Adrenal gland (tissue), 12 donors: ENCODE results near the gene TNS3. TPM values are rescaled to one million over a fixed set of nuclear protein-coding genes. Genes with fewer than 3 reads are reported as not detected.

Source experiments
- DNase-seq, 7 donors: peaks; one replicate each; pipeline ENCODE4 v3.0.0-alpha.2; 2019 to 2020
- H3K27ac ChIP-seq, 5 donors: fragments of 200-600 bp; sonication (generic) in 4 of 5; 1 replicate in 3 of 5; 2 replicates in 2 of 5; pipeline versions ENCODE4 v1.5.1 to v1.8.0; 2016 to 2020; ENCODE audit warnings: mild to moderate bottlenecking in 1 of 5
- H3K27me3 ChIP-seq: fragments of 200-600 bp; 2 replicates; pipeline ENCODE4 v1.8.0; 2021
- H3K36me3 ChIP-seq, 2 donors: fragments of 200-600 bp; replicated peaks in 1 of 2; 1 replicate in 1 of 2; 2 replicates in 1 of 2; pipeline versions ENCODE4 v1.5.1 to v1.8.0; 2018 to 2022
- H3K4me1 ChIP-seq, 2 donors: fragments of 200-600 bp; replicated peaks in 1 of 2; 1 replicate in 1 of 2; 2 replicates in 1 of 2; pipeline versions ENCODE4 v1.5.1 to v1.8.0; 2018 to 2021
- H3K4me3 ChIP-seq, 4 donors: fragments of 200-600 bp; sonication (generic) in 3 of 4; one replicate each; pipeline ENCODE4 v1.5.1; 2016 to 2018
- H3K9me3 ChIP-seq, 3 donors: fragments of 200-600 bp; sonication (generic) in 1 of 3; replicated peaks in 1 of 3; 1 replicate in 2 of 3; 2 replicates in 1 of 3; pipeline versions ENCODE4 v1.5.1 to v1.8.0; 2016 to 2021
- POLR2A ChIP-seq, 2 donors: fragments of 450-650 bp; IDR thresholded peaks; one replicate each; pipeline ENCODE4 v1.6.1; 2017; ENCODE audit warnings: antibody characterized with exemption in 2 of 2, mild to moderate bottlenecking in 2 of 2, moderate library complexity in 1 of 2
- WGBS, 4 donors: extraction: QIAGEN DNeasy Blood & Tissue Kit in 2 of 4; methylation state at CpG; one replicate each; pipeline versions ENCODE4 v1.1.5 to v1.1.7; 2013 to 2017; 5-methylcytosine and 5-hydroxymethylcytosine counted together
- intact Hi-C, 2 donors: fragments of 100-400 bp; cut with DNase I; formaldehyde crosslinking; loops; one replicate each; pipeline versions ENCODE4 v1.14.1 to v1.15.0; 2022 to 2023
- polyA plus RNA-seq, 3 donors: library from polyadenylated mRNA; stranded (reverse); fragments of 200-250 nt in 2 of 3; fragments of 350-450 nt in 1 of 3; fragmentation: Illumina TruSeq in 1 of 3; extraction: RNeasy Lipid Tissue Mini Kit (QIAGEN cat#74804) in 1 of 3; gene quantifications; one replicate each; pipeline ENCODE4 v1.2.3, GENCODE V29; 2013 to 2014
- total RNA-seq, 9 donors: library from RNA; depleted of rRNA in 4 of 9; stranded (reverse); fragments of >200 nt in 4 of 9; fragments of 120-200 nt in 1 of 9; fragmentation: NEBNext Ultra II Directional in 1 of 9; extraction: Animal tissue kit (Norgen Biotek cat#: 25700) in 1 of 9; gene quantifications; one replicate each; pipeline versions ENCODE4 v1.1.0 to v1.2.4, GENCODE V29; 2013 to 2023
- TF ChIP-seq, protein P1 (sequence below), 6 experiments: fragments of 450-650 bp in 4 of 6; fragments of 200-600 bp in 2 of 6; sonication (generic) in 1 of 6; IDR thresholded peaks; 1 replicate in 5 of 6; 2 replicates in 1 of 6; pipeline versions ENCODE4 v1.5.1 to v1.8.0; 2016 to 2021; ENCODE audit warnings: antibody characterized with exemption in 6 of 6, mild to moderate bottlenecking in 2 of 6, moderate library complexity in 1 of 6
- donor health status: healthy with polysubstance abuse.
- donor health status: Bipolar disorder and iron deficiency.
- donor health status: DM: yes; HTN: yes; CAD: no.
- donor health status: DM: no; HTN: no; CAD: no.
- donor health status: DM: no; HTN: no; CAD: no.
- donor health status: DM: yes; HTN: yes; CAD: no.

Gene TNS3
- total and polyA plus RNA-seq, 12 donors = 21.0 to 188 (median 99.8) TPM

DNA sequence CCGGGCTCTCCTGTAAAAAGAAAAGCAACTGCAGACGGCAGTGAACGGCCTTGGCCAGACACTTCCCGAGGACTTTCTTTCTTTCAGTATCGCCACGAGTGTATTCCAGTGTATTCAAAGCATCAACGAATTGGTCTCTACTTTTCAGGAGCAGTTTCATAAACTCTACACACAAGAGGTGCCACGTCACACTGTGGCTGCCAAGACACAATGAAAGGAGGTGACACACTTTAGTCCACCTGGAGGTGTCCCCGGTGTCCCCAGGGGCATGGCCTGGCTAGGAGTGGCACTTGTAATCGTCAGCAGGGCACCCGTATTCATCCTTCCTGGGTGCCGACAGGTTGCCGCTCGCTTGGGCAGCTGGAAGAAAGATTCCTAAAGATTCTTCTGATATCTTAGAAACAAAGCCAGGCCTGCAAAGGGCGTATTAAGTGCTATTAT lies 5.0 kb downstream of the TNS3 start:
- WGBS, 4 donors = 18 to 31% (median 24%) methylated on average over 14 to 15 of the region's 15 CpGs
- Histone ChIP-seq H3K27ac (peak overlapping the region; percentile 34 to 91 (median 81)), H3K4me1 (peaks cover 62 to 85% of the 10 kb centered on the region in 2 donors), H3K36me3 (no peaks in the 10 kb centered on the region), H3K9me3 (no peaks in the 10 kb centered on the region), H3K4me3 (peak overlapping the region in 1 of 4 donors; percentile 2), H3K27me3 (no peaks in the 10 kb centered on the region)
- TF ChIP-seq POLR2A (IDR thresholded peaks at IDR 0.05) = no peak
- intact Hi-C loops = loop anchor here (10.0 kb wide), 3 partner anchors 102 to 142 kb away; no protein-coding TSS in a partner anchor
- DNase-seq = peak in 5 of 7 donors; percentile 71 to 90 (median 81)

- DNase-seq = peak in 2 of 7 donors; percentile 45 to 69
- WGBS, 4 donors = 50 to 58% (median 53%) methylated on average over 11 to 13 of the region's 13 CpGs
These were observed 5.7 kb downstream of the TNS3 start for GRCh38 chr7:47576031-47576865.

DNA sequence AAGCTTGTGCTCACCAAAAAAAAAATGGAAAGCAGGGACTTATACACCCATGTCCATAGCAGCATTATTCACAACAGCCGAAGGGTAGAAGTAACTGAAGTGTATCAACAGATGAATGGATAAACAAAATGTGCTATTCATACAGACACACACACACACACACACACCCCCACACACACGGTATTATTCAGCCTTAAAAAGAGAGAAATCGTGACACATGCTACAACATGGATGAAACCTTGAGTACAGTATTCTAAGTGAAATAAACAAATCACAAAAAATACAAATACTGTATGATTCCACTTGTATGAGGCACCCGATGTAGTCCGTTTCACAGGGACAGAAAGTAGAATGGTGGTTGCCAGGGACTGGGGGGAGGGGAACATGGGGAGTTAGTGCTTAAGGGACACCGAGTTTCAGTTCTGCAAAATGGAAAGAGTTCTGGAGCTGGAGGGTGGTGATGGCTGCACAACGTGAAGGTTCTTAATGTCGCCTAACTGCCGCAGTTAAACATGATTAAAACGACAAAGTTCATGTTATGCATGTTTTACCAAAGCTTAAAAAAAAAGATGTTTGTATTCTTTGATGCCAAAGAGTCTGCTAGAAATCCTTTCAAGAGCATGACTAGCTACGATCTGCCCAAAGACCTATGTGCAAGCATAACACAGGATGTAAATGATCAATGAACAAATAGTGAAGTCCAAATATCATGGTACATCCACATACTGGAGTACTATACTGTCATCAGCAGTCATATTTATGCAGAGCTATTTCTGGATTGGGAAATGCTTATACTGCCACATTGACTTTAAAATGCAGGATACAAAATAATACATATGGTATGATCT lies 7.2 kb downstream of the TNS3 start:
- Histone ChIP-seq H3K4me3 (no peak overlapping the region), H3K27me3 (no peaks in the 10 kb centered on the region), H3K9me3 (no peaks in the 10 kb centered on the region), H3K27ac (peak overlapping the region; percentile 21 to 95 (median 94)), H3K4me1 (peaks cover 69 to 100% of the 10 kb centered on the region in 2 donors), H3K36me3 (no peaks in the 10 kb centered on the region)
- DNase-seq = peak in 4 of 7 donors; percentile 59 to 76 (median 62)
- intact Hi-C loops = loop anchor here (10.0 kb wide), 3 partner anchors 100 to 140 kb away; no protein-coding TSS in a partner anchor
- TF ChIP-seq, protein P1, sequence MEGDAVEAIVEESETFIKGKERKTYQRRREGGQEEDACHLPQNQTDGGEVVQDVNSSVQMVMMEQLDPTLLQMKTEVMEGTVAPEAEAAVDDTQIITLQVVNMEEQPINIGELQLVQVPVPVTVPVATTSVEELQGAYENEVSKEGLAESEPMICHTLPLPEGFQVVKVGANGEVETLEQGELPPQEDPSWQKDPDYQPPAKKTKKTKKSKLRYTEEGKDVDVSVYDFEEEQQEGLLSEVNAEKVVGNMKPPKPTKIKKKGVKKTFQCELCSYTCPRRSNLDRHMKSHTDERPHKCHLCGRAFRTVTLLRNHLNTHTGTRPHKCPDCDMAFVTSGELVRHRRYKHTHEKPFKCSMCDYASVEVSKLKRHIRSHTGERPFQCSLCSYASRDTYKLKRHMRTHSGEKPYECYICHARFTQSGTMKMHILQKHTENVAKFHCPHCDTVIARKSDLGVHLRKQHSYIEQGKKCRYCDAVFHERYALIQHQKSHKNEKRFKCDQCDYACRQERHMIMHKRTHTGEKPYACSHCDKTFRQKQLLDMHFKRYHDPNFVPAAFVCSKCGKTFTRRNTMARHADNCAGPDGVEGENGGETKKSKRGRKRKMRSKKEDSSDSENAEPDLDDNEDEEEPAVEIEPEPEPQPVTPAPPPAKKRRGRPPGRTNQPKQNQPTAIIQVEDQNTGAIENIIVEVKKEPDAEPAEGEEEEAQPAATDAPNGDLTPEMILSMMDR (IDR thresholded peaks at IDR 0.05) = no peak
- TF ChIP-seq POLR2A (IDR thresholded peaks at IDR 0.05) = no peak
- 58 to 71% (median 63%) methylated on average over 11 of the region's 11 CpGs for WGBS, 4 donors

More at GRCh38 chr7:47576031-47576865, 5.7 kb downstream of the TNS3 start:
- no peaks in the 10 kb centered on the region for H3K9me3 ChIP-seq
- H3K4me3 ChIP-seq = peak overlapping the region in 1 of 4 donors; percentile 2
- intact Hi-C loops = loop anchor here (10.0 kb wide), 3 partner anchors 101 to 141 kb away; no protein-coding TSS in a partner anchor
- H3K4me1 ChIP-seq = peaks cover 67 to 91% of the 10 kb centered on the region in 2 donors
- no peaks in the 10 kb centered on the region for H3K27me3 ChIP-seq
- H3K36me3 ChIP-seq = no peaks in the 10 kb centered on the region
- TF ChIP-seq, protein P1 (IDR thresholded peaks at IDR 0.05) = no peak
- peak overlapping the region in 4 of 5 donors; percentile 79 to 91 (median 84) for H3K27ac ChIP-seq

DNA sequence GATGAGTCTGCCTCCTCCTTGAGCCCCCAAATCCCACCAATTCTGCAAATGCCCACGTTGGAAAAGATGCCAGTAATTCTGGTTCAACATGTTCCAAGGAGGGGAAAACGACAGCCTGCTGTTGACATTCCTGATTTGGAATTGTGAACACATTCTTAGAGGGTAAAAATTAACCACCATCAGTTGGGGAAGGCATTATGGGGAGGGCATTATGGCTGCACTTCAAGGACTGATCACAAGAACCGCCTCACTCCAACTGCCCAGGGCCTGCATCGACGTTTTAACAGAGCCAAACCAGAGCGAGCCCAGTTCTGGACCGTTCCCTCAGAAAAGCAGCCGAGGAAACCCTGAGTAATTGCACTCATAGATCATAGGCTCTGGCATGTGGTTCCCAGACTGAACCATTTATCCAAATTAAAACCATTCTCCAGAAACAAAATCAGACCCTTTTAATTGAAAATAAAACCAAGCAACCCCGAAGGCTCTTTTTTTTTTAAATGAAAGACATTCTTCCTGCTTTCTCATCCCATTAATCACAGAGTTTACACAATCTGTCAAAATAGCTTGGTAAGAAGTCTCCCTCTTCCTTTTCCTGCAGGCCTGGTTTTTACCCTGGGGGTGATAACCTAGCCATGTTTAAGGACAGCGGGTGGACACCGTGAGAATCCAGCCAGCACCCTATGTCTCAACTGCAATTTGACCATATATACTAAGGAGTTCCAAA lies 8.0 kb downstream of the TNS3 start:
- WGBS, 4 donors = 4 to 15% (median 9%) methylated on average over 11 of the region's 11 CpGs
- Histone ChIP-seq H3K4me1 (peaks cover 67 to 100% of the 10 kb centered on the region in 2 donors), H3K4me3 (no peak overlapping the region), H3K27me3 (no peaks in the 10 kb centered on the region), H3K9me3 (no peaks in the 10 kb centered on the region), H3K36me3 (no peaks in the 10 kb centered on the region), H3K27ac (peak overlapping the region; percentile 21 to 95 (median 94))
- intact Hi-C loops = loop anchor here (10.0 kb wide), 3 partner anchors 99 to 139 kb away; no protein-coding TSS in a partner anchor
- DNase-seq = peak; percentile 46 to 83 (median 67)
- TF ChIP-seq POLR2A (IDR thresholded peaks at IDR 0.05) = no peak
